ENCODE measurements around the gene HTR2A. TPM values are rescaled to one million over a fixed set of nuclear protein-coding genes. Genes with fewer than 3 reads are reported as not detected.

Gene HTR2A
- total and polyA plus RNA-seq, 10 of the 15 experiments (the other 5 are each of a cell fraction or from before 2014, with no cell fraction given): not detected

GRCh38 chr13:46871557-46871956, 25.3 kb downstream of the HTR2A start:
- ATAC-seq (no peak), FAIRE-seq (no peak), DNase-seq (ENCODE audit: low read depth, low spot score) (no peak)
- CTCF ChIA-PET: no interaction called here
- Histone ChIP-seq H3K4me2 (ENCODE audit: control insufficient read depth, insufficient read depth) (no peak overlapping the region), H3K79me2 (ENCODE audit: control insufficient read depth, insufficient read depth, low read length) (no peaks in the 10 kb centered on the region), H3K9ac (ENCODE audit: control insufficient read depth, insufficient read depth, low read length) (no peak overlapping the region), H4K20me1 (ENCODE audit: control insufficient read depth, insufficient read depth) (no peaks in the 10 kb centered on the region), H3K27ac (ENCODE audit: control insufficient read depth, insufficient read depth) (no peak overlapping the region), H3K4me3 (no peak overlapping the region), H3K36me3 (ENCODE audit: control insufficient read depth in 2 of 2, insufficient read depth in 2 of 2, low read length in 1 of 2) (no peaks in the 10 kb centered on the region), H3K4me1 (ENCODE audit: control insufficient read depth, insufficient read depth, low read length) (no peaks in the 10 kb centered on the region), H3K27me3 (replicated peaks in 1 of 2; ENCODE audit: control insufficient read depth in 2 of 2, insufficient read depth in 2 of 2, low read length in 1 of 2) (no peaks in the 10 kb centered on the region; a peak in 1 of 4 replicates), H3K9me3 (replicated peaks; ENCODE audit: control insufficient read depth, insufficient read depth, low read length) (no peaks in the 10 kb centered on the region), H2AFZ (ENCODE audit: control insufficient read depth, low read depth, low read length) (no peak overlapping the region)
- SMC1A ChIA-PET (ENCODE audit: uncharacterized antibody, unreplicated experiment): interaction anchor here (0.7 kb wide), 1 partner anchor 109 kb away, joined by 3 read pairs; no protein-coding TSS in a partner anchor
- POLR2A ChIA-PET: no interaction called here
- no peak for TF ChIP-seq USF1 (IDR thresholded peaks at IDR 0.05; ENCODE audit: borderline replicate concordance, extremely low read length, insufficient read depth, low read depth, low read length)
- in situ Hi-C loops (cut with MboI): no loop called here
- no TSS peak for BruUV-seq (replicated peaks)
- WGBS (ENCODE audit: insufficient coverage, insufficient replicate concordance, low lambda C conversion rate, missing lambda C conversion rate): 30% methylated on average over 2 of the region's 2 CpGs
- intact Hi-C loops (cut with micrococcal nuclease; ENCODE audit: unreplicated experiment): no loop called here
- RAD21 ChIA-PET (ENCODE audit: unreplicated experiment): no interaction called here

GRCh38 chr13:46868091-46868490, 28.8 kb downstream of the HTR2A start:
- RAD21 ChIA-PET (ENCODE audit: unreplicated experiment): no interaction called here
- Histone ChIP-seq H3K4me2 (ENCODE audit: control insufficient read depth, insufficient read depth) (no peak overlapping the region), H3K4me1 (ENCODE audit: control insufficient read depth, insufficient read depth, low read length) (no peaks in the 10 kb centered on the region), H3K9ac (ENCODE audit: control insufficient read depth, insufficient read depth, low read length) (no peak overlapping the region), H4K20me1 (ENCODE audit: control insufficient read depth, insufficient read depth) (no peaks in the 10 kb centered on the region), H2AFZ (ENCODE audit: control insufficient read depth, low read depth, low read length) (no peak overlapping the region), H3K36me3 (ENCODE audit: control insufficient read depth in 2 of 2, insufficient read depth in 2 of 2, low read length in 1 of 2) (no peaks in the 10 kb centered on the region), H3K27me3 (replicated peaks in 1 of 2; ENCODE audit: control insufficient read depth in 2 of 2, insufficient read depth in 2 of 2, low read length in 1 of 2) (no peaks in the 10 kb centered on the region; a peak in 1 of 4 replicates), H3K27ac (ENCODE audit: control insufficient read depth, insufficient read depth) (no peak overlapping the region), H3K4me3 (no peak overlapping the region), H3K9me3 (replicated peaks; ENCODE audit: control insufficient read depth, insufficient read depth, low read length) (no peaks in the 10 kb centered on the region), H3K79me2 (ENCODE audit: control insufficient read depth, insufficient read depth, low read length) (no peaks in the 10 kb centered on the region)
- no peak for FAIRE-seq
- TF ChIP-seq PRDM15 (CRISPR knock-in tag; IDR thresholded peaks at IDR 0.05): no peak
- no peak for TF ChIP-seq IRF5 (IDR thresholded peaks at IDR 0.05; ENCODE audit: borderline replicate concordance)
- no peak for TF ChIP-seq FOXK2 (IDR thresholded peaks at IDR 0.05)
- no peak for TF ChIP-seq CBX3 (IDR thresholded peaks at IDR 0.05; ENCODE audit: borderline replicate concordance, low read depth)
- no peak for TF ChIP-seq STAT3 (IDR thresholded peaks at IDR 0.05; ENCODE audit: low read depth, low read length)
- TF ChIP-seq TCF3 (IDR thresholded peaks at IDR 0.05; ENCODE audit: borderline replicate concordance, insufficient read depth, low read depth, low read length): no peak
- no peak for TF ChIP-seq SREBF2 (IDR thresholded peaks at IDR 0.05; ENCODE audit: low read length)
- TF ChIP-seq BMI1 (IDR thresholded peaks at IDR 0.05; ENCODE audit: borderline replicate concordance): no peak
- WGBS (ENCODE audit: insufficient coverage, insufficient replicate concordance, low lambda C conversion rate, missing lambda C conversion rate): 12% methylated on average over 2 of the region's 2 CpGs
- in situ Hi-C loops (cut with MboI) (no loop called here), intact Hi-C loops (cut with micrococcal nuclease; ENCODE audit: unreplicated experiment) (no loop called here)
- CTCF ChIA-PET: no interaction called here
- POLR2A ChIA-PET: no interaction called here
- SMC1A ChIA-PET (ENCODE audit: uncharacterized antibody, unreplicated experiment): no interaction called here
- no peak for ATAC-seq
- BruUV-seq (replicated peaks): no TSS peak
- DNase-seq (ENCODE audit: low read depth, low spot score): no peak

Measured in GM12878 (cell line).